ENCODE data around the gene ALOX15B.
A peak's percentile ranks its signal among the peaks of the same experiment; 100 is the strongest.
"Not testable (repeated sequence)": the region's sequence is repeated elsewhere in the genome, so short reads cannot be mapped to it uniquely, and the experiment has no call there.

The ALOX15B gene

DNA sequence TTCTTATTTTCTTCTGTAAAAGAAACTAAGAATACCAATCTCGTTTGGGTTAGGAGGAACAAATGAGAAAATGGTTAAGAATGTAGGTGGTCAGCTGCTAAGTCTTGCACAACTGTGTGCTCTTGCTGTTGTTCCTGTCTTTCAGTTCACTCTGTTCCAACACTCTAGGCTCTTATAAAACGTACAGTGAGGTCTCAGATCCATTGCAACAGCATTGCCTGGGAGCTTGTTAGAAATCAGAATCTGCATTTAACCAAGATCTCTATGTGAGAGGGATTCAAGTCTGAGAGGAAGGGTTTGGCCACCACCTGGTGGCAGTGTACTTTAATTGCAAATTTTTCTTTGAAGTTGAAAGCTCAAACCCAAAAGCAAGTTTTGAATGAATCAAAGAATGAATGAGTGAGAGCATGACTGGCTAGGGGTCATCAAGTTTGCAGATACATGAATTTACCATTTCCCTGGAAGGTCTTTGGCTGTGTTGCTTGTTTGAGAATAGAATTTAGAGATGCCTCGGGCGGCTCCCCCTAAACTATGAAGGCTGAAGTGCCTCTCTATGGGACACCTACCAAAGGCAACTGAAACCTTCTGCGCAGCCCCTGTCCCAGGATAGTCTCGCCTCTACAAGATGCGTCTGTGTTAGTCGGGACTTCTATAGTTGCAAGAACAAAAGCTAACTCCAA lies 2.5 kb downstream of the ALOX15B start:
- DNase-seq (ENCODE audit: low read depth), result peak; percentile 97

- DNase-seq (ENCODE audit: low read depth), result peak; percentile 28
These were observed 3.1 kb downstream of the ALOX15B start for GRCh38 chr17:8041979-8042378.

DNA sequence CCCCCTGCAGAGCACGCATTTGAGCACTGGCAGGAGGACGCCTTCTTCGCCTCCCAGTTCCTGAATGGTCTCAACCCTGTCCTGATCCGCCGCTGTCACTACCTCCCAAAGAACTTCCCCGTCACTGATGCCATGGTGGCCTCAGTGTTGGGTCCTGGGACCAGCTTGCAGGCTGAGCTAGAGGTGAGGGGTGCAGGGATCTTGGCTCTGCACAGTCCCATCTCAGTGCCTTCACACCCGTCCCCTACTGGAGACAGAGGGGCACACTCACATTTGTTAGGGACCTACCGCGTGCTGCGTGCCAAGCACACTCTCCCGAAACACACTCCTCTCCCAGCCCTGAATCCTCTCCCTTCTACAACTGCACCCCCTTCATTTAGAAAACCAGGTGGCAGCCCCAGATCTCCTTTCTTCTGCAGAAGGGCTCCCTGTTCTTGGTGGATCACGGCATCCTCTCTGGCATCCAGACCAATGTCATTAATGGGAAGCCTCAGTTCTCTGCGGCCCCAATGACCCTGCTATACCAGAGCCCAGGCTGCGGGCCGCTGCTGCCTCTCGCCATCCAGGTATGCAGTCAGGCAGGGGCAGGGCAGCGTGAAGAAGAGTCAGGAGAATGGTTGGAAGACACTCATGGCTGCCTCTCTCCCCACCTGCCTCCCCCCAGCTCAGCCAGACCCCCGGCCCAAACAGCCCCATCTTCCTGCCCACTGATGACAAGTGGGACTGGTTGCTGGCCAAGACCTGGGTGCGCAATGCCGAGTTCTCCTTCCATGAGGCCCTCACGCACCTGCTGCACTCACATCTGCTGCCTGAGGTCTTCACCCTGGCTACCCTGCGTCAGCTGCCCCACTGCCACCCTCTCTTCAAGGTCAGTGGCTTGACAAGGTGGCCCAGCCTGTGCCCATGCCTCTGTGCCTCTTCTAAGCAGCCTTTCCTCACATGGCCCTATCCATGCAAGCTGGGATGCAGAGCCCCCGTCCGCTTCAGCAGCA lies 6.3 kb downstream of the ALOX15B start:
- no peak for DNase-seq (ENCODE audit: low read depth)

GRCh38 chr17:8046306-8046928 lies 7.6 kb downstream of the ALOX15B start:
- DNase-seq (ENCODE audit: low read depth), result no peak

DNA sequence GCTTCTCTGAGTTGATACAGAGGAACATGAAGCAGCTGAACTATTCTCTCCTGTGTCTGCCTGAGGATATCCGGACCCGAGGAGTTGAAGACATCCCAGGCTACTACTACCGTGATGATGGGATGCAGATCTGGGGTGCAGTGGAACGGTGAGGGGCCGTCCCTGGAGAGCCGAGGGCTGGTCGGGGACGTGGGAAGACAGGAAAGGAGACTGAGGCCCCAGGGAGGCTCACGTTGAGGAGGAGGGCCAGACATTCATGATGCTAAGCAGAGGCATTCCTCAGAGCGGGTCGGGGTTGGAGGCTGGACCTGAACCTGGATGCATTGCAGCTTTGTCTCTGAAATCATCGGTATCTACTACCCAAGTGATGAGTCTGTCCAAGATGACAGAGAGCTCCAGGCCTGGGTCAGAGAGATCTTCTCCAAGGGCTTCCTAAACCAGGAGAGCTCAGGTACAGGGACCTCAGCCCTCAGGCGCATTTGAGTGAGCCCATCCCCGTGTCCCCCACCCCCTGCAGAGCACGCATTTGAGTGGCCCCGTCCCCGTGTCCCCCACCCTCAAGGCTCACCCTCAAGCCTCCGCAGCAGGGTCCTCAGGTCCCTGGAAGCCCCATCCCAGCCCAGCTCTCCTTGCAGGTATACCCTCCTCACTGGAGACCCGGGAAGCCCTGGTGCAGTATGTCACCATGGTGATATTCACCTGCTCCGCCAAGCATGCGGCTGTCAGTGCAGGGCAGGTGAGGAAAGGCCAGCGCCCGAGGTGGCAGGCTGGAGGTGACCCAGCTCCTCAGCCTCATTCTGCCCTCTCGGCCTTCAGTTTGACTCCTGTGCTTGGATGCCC lies 8.3 kb downstream of the ALOX15B start:
- no peak for DNase-seq (ENCODE audit: low read depth)

- no peak for DNase-seq (ENCODE audit: low read depth)
These were observed 8.9 kb downstream of the ALOX15B start for GRCh38 chr17:8047769-8048110.

GRCh38 chr17:8048236-8048635 lies 9.4 kb downstream of the ALOX15B start:
- no peak for DNase-seq (ENCODE audit: low read depth)

DNA sequence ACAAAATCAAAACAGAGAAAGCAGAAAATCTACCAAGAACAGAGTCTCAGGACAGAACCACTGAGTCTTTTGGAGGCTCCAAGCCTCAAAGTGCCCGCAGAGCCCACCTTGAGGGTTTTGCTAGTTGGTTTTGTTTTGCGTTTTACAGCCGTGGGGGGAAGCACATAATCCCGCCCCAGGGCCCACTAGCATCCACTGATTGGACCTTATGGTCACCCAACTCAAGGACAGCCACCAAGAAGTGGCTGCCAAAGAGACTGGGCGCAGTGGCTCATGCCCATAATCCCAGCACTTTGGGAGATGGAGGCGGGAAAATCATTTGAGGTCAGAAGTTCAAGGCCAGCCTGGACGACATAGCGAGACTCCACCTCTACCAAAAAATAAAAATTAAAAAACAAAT lies 9.9 kb downstream of the ALOX15B start:
- DNase-seq (ENCODE audit: low read depth), result no peak

- no peak for DNase-seq (ENCODE audit: low read depth)
These were observed 13.0 kb downstream of the ALOX15B start for GRCh38 chr17:8051831-8052230.

- DNase-seq (ENCODE audit: low read depth), result no peak
These were observed 13.7 kb downstream of the ALOX15B start for GRCh38 chr17:8052256-8053252.

GRCh38 chr17:8053600-8053999 lies 14.7 kb downstream of the ALOX15B start:
- DNase-seq (ENCODE audit: low read depth), result no peak

DNA sequence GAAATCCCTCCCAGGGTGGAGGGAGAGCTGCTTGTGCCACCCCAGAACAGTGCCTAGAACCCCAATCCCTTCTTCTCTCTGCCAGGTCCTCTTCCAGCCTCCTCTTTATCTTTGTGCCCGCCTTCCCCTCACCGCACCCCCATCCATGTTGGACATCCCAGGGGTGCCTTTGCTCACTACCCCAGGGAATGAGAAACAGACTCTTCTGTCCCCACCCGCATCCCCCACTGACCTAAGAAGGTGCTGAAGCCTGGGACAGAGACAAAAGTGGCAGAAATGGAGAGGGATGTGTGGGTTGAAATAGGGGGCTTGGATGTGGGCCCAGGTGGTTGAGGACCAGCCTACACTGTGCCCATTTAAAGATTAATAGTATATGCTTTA lies 17.0 kb downstream of the ALOX15B start:
- DNase-seq (ENCODE audit: low read depth), result no peak

DNA sequence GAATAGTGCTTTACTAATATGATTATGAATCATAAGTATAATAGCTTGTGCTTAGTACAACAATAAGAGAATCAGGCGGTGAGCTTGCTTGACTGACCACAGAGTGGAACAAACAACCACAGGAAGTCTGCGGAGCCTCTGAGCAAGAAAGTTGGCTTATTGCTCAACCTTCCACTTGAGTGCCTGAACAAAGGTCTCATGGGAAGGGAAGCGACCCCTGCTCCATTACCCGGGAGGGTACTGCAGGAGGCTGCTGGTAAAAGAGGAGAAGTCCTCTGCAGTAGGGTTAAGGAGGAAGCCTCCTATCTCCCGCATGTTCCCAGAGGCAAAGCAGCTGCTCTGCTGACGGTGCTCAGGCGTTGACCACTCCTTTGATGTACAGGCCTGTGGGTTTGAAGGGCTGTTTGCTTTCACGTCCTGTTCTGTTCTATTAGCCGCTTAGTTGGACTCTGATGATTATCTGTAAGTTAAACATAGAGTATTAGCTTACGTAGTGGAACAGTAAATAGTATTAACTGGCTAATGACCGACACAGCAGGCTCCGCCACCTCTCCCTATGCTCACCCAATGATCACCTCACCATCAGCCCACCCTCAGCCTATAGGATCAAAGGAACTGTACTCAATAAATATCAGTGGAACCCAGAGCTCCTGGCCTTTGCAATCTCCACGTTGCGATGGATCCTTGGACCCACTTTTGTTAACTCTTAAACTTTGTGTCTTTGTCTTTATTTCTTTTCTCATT lies 17.5 kb downstream of the ALOX15B start:
- DNase-seq (ENCODE audit: low read depth), result peak; percentile 98

DNA sequence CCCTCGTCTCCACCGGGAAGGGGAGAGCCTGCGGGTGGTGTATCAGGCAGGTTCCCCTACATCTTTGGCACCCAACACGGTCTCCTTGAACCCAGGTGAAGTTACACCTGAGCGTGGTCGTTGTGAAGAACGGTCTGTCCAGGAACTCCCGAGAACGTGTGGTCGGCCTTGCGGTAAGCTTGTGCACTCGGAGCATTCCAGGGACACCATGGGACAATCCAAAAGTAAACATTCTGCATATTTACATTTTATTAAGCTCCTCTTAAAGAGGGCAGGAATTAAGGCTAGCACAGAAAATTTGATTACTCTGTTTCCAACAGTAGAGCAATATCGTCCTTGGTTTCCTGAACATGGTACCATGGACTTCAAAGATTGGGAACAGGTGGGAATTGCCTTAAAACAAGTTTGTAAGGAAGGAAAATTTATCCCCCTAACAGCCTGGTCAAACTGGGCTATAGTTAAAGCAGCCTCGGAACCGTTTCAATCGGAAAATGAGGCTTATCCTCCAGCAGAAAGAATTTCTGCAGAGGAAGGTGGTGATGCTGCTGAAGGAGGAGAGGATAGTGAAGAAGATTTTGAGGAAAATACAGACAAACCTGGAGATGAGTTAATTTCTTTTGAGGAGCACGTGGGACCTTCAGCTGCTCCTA lies 18.2 kb downstream of the ALOX15B start:
- DNase-seq (ENCODE audit: low read depth), result peak; percentile 26

DNA sequence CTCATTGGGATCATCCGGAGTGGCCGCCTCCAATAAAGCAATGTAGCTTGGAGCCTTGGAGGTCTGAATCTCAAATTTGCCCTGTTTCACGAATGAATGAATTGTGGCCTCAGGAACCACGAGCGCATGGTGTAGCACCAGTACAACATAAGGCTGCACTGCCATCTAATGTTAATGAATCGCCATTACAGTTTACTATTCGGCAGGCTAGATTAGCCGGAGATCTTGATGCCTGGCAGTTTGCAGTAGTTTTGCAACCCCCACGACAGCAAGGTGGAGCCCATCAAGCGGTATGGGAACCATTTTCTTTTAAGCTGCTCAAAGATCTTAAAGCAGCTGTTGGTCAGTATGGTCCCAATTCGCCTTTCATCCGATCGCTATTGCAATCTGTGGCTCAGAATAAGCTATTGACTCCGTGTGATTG lies 18.8 kb downstream of the ALOX15B start:
- peak; percentile 82 for DNase-seq (ENCODE audit: low read depth)

DNA sequence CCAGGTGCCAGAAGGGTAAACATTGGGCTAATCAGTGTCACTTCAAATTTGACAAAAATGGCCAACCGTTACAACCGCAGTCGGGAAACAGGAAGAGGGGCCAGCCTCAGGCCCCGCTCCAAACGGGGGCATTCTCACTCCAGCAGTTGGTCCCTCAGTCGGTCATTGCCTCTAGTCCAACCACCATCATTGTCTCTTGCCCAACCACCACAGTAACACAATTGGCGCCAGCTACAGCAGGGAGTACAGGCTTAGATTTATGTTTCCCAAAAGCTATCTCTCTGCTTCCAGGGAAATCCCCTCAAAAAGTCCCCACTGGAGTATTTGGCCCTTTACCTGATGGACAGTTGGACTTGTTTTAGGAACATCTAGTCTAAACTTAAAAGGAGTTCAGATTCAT lies 20.3 kb downstream of the ALOX15B start:
- no peak for DNase-seq (ENCODE audit: low read depth)

- peak; percentile 64 for DNase-seq (ENCODE audit: low read depth)
These were observed 21.4 kb downstream of the ALOX15B start for GRCh38 chr17:8060274-8060673.

GRCh38 chr17:8061851-8062250 lies 23.0 kb downstream of the ALOX15B start:
- not testable (repeated sequence) for DNase-seq (ENCODE audit: low read depth)

GRCh38 chr17:8062435-8062806 lies 23.6 kb downstream of the ALOX15B start:
- DNase-seq (ENCODE audit: low read depth), result peak; percentile 80

All from iris pigment epithelial cell (primary cell).